ENCODE measurements around the gene RBM14.

GRCh38 chr11:66626926-66627325 is 10.5 kb downstream of the RBM14 start:
- TF ChIP-seq CTCF (conservative IDR thresholded peaks at IDR 0.05 in 1 of 2, IDR thresholded peaks at IDR 0.05 in 1 of 2; ENCODE audit: low read depth in 1 of 2, low read length in 2 of 2), result no peak
- no peak for TF ChIP-seq EZH2 (IDR thresholded peaks at IDR 0.05; ENCODE audit: low read length, missing control alignments)

Data from fibroblast of lung (primary cell).